Esophagus squamous epithelium (tissue), 4 donors: ENCODE results near the gene HEYL.

ENCODE experiments used
- CTCF ChIP-seq, 6 experiments: fragments of 450-650 bp in 4 of 6; fragments of 200-600 bp in 2 of 6; sonication (generic) in 2 of 6; IDR thresholded peaks; one replicate each; pipeline ENCODE4 v1.5.1; 2016 to 2019; ENCODE audit warnings: antibody characterized with exemption in 6 of 6, mild to moderate bottlenecking in 4 of 6, moderate library complexity in 4 of 6
- POLR2A ChIP-seq, 4 donors: fragments of 450-650 bp; IDR thresholded peaks; one replicate each; pipeline ENCODE4 v1.6.1; 2017; ENCODE audit warnings: antibody characterized with exemption in 4 of 4, mild to moderate bottlenecking in 4 of 4, moderate library complexity in 3 of 4

GRCh38 chr1:39623053-39623452 lies 16.4 kb downstream of the HEYL start:
- no peak for TF ChIP-seq POLR2A (IDR thresholded peaks at IDR 0.05)
- TF ChIP-seq CTCF (IDR thresholded peaks at IDR 0.05) = no peak
